Posterior vena cava (tissue), 2 donors: ENCODE measurements around the gene DNAL1. TPM values are rescaled to one million over a fixed set of nuclear protein-coding genes. Genes with fewer than 3 reads are reported as not detected.
A peak's percentile ranks its signal among the peaks of the same experiment; 100 is the strongest.

ENCODE experiments used
- DNase-seq: peaks from one replicate; pipeline ENCODE4 v3.0.0-alpha.2; 2020; ENCODE audit warnings: low spot score
- intact Hi-C, 2 donors: fragments of 100-400 bp; cut with DNase I; formaldehyde crosslinking; loops; one replicate each; pipeline versions ENCODE4 v1.14.1 to v1.14.2; 2022 to 2023
- total RNA-seq, 2 donors: library from RNA; stranded (reverse); fragmentation: NEBNext Ultra II Directional; extraction: Animal tissue kit (Norgen Biotek cat#: 25700); gene quantifications; one replicate each; pipeline ENCODE4 v1.2.1, GENCODE V29; 2021
- donor health status: DM: yes; HTN: yes; CAD: no.
- donor health status: DM: yes; HTN: yes; CAD: no.

The DNAL1 gene
- total RNA-seq, 2 donors from 2014 or later: 20.2 to 32.7 TPM

GRCh38 chr14:73719361-73719760, 74.6 kb downstream of the DNAL1 start:
- no peak for DNase-seq
- intact Hi-C loops: no loop called here

GRCh38 chr14:73719791-73720190, 75.0 kb downstream of the DNAL1 start:
- intact Hi-C loops: loop anchor here (10.0 kb wide), 2 partner anchors 105 to 135 kb away; partner anchors contain the start of gene PTGR2 (in 1 of the 2)
- DNase-seq: no peak

GRCh38 chr14:73720636-73721035, 75.8 kb downstream of the DNAL1 start:
- intact Hi-C loops: loop anchor here (10.0 kb wide), 2 partner anchors 104 to 134 kb away; partner anchors contain the start of gene PTGR2 (in 1 of the 2)

GRCh38 chr14:73721101-73721821, 76.5 kb downstream of the DNAL1 start:
- no peak for DNase-seq
- intact Hi-C loops: loop anchor here (10.0 kb wide), 2 partner anchors 104 to 134 kb away; partner anchors contain the start of gene PTGR2 (in 1 of the 2)

More at GRCh38 chr14:73720636-73721035, 75.8 kb downstream of the DNAL1 start:
- DNase-seq: no peak

GRCh38 chr14:73722581-73722980, 77.8 kb downstream of the DNAL1 start:
- intact Hi-C loops: loop anchor here (10.0 kb wide), 2 partner anchors 102 to 132 kb away; partner anchors contain the start of gene PTGR2 (in 1 of the 2)
- no peak for DNase-seq

- intact Hi-C loops: loop anchor here (10.0 kb wide), 2 partner anchors 101 to 131 kb away; partner anchors contain the start of gene PTGR2 (in 1 of the 2)
- DNase-seq: no peak
Measured at GRCh38 chr14:73723406-73723796, 78.6 kb downstream of the DNAL1 start.

- DNase-seq: peak; percentile 96
- intact Hi-C loops: loop anchor here (10.0 kb wide), 2 partner anchors 101 to 131 kb away; partner anchors contain the start of gene PTGR2 (in 1 of the 2)
Measured at GRCh38 chr14:73723797-73724661, 79.2 kb downstream of the DNAL1 start.

- DNase-seq: no peak
- intact Hi-C loops: loop anchor here (5.0 to 10.0 kb wide), 3 partner anchors 98 to 130 kb away; partner anchors contain the start of gene PTGR2 (in 1 of the 2)
Measured at GRCh38 chr14:73724696-73725095, 79.9 kb downstream of the DNAL1 start.

- intact Hi-C loops: loop anchor here (5.0 to 10.0 kb wide), 3 partner anchors 97 to 129 kb away; partner anchors contain the start of gene PTGR2 (in 1 of the 2)
- no peak for DNase-seq
Measured at GRCh38 chr14:73725116-73726024, 80.6 kb downstream of the DNAL1 start.

- intact Hi-C loops: loop anchor here (5.0 to 10.0 kb wide), 3 partner anchors 96 to 129 kb away; partner anchors contain the start of gene PTGR2 (in 1 of the 2)
- no peak for DNase-seq
Measured at GRCh38 chr14:73726025-73726961, 81.5 kb downstream of the DNAL1 start.

GRCh38 chr14:73727166-73727565, 82.4 kb downstream of the DNAL1 start:
- intact Hi-C loops: loop anchor here (5.0 to 10.0 kb wide), 3 partner anchors 95 to 128 kb away; partner anchors contain the start of gene PTGR2 (in 1 of the 2)
- peak; percentile 78 for DNase-seq

GRCh38 chr14:73728717-73729330, 84.0 kb downstream of the DNAL1 start:
- intact Hi-C loops: loop anchor here (5.0 to 10.0 kb wide), 3 partner anchors 93 to 126 kb away; partner anchors contain the start of gene PTGR2 (in 1 of the 2)
- DNase-seq: peak; percentile 95

GRCh38 chr14:73729556-73730265, 84.9 kb downstream of the DNAL1 start:
- peak; percentile 47 for DNase-seq
- intact Hi-C loops: loop anchor here (5.0 to 10.0 kb wide), 3 partner anchors 93 to 125 kb away; partner anchors contain the start of gene PTGR2 (in 1 of the 2)

GRCh38 chr14:73731111-73731510, 86.3 kb downstream of the DNAL1 start:
- intact Hi-C loops: no loop called here
- peak; percentile 45 for DNase-seq

GRCh38 chr14:73732006-73732405, 87.2 kb downstream of the DNAL1 start:
- peak; percentile 38 for DNase-seq
- intact Hi-C loops: no loop called here

- peak; percentile 59 for DNase-seq
- intact Hi-C loops: no loop called here
Measured at GRCh38 chr14:73736842-73737241, 92.1 kb downstream of the DNAL1 start.
